Nephron (organoid): ENCODE data around the gene PGP.

Experiments used
- H3K27ac Mint-ChIP-seq, 3 experiments: 2 replicates each; pipeline ENCODE4 v1.8.0; 2020; ENCODE audit warnings: mixed read lengths in 3 of 3, mild to moderate bottlenecking in 2 of 3, moderate library complexity in 1 of 3
- H3K27me3 Mint-ChIP-seq: 2 replicates; pipeline ENCODE4 v1.8.0; 2021; ENCODE audit warnings: low read depth, mild to moderate bottlenecking, moderate library complexity, mixed read lengths
- H3K36me3 Mint-ChIP-seq: 2 replicates; pipeline ENCODE4 v1.8.0; 2020; ENCODE audit warnings: low read depth, mixed read lengths
- H3K4me1 Mint-ChIP-seq: 2 replicates; pipeline ENCODE4 v1.8.0; 2020; ENCODE audit warnings: mixed read lengths
- H3K4me3 Mint-ChIP-seq, 3 experiments: 2 replicates each; pipeline ENCODE4 v1.8.0; 2020; ENCODE audit warnings: mild to moderate bottlenecking in 3 of 3, mixed read lengths in 3 of 3, moderate library complexity in 2 of 3
- H3K9me3 Mint-ChIP-seq: 2 replicates; pipeline ENCODE4 v1.8.0; 2020; ENCODE audit warnings: mixed read lengths
- TF ChIP-seq, protein P1 (sequence below), 3 experiments: fragments of 200-600 bp; sonication (generic); IDR thresholded peaks; one replicate each; pipeline ENCODE4 v1.5.0; 2021; ENCODE audit warnings: antibody characterized with exemption in 3 of 3; ENCODE audit not compliant: unreplicated experiment in 3 of 3

The PGP gene

GRCh38 chr16:2238150-2238837, 23.7 kb upstream of the PGP start:
- Mint-ChIP-seq H3K4me1 (no peaks in the 10 kb centered on the region), H3K36me3 (peaks cover 4% of the 10 kb centered on the region), H3K9me3 (no peaks in the 10 kb centered on the region), H3K27ac (no peak overlapping the region), H3K4me3 (no peak overlapping the region), H3K27me3 (peaks cover 37% of the 10 kb centered on the region)
- TF ChIP-seq, protein P1, sequence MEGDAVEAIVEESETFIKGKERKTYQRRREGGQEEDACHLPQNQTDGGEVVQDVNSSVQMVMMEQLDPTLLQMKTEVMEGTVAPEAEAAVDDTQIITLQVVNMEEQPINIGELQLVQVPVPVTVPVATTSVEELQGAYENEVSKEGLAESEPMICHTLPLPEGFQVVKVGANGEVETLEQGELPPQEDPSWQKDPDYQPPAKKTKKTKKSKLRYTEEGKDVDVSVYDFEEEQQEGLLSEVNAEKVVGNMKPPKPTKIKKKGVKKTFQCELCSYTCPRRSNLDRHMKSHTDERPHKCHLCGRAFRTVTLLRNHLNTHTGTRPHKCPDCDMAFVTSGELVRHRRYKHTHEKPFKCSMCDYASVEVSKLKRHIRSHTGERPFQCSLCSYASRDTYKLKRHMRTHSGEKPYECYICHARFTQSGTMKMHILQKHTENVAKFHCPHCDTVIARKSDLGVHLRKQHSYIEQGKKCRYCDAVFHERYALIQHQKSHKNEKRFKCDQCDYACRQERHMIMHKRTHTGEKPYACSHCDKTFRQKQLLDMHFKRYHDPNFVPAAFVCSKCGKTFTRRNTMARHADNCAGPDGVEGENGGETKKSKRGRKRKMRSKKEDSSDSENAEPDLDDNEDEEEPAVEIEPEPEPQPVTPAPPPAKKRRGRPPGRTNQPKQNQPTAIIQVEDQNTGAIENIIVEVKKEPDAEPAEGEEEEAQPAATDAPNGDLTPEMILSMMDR (IDR thresholded peaks at IDR 0.05; ENCODE audit: unreplicated experiment in 3 of 3) = no peak

DNA sequence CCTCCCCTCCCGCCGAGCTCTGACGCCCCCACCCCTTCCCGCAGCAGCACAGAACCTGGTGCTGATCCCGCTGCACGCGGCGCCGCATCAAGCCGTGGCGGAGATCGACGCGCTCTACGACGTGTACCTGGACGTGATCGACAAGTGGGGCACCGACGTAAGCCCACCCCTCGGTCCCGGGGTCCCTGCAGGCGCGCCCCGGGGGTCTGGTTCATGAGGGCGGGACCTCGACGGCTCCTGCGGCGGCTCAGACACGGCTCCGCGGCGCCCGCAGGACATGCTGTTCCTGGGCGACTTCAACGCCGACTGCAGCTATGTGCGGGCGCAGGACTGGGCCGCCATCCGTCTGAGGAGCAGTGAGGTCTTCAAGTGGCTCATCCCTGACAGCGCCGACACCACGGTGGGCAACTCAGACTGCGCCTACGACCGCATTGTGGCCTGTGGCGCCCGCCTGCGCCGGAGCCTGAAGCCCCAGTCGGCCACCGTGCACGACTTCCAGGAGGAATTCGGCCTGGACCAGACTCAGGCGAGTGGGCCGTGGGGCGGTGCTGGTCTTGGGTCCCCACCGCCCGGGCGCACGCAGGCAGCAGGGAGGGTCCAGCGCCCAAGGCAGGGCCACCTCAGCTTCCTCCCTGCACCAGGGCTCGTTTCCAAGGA, 23.0 kb upstream of the PGP start:
- Mint-ChIP-seq H3K36me3 (peaks cover 4% of the 10 kb centered on the region), H3K9me3 (no peaks in the 10 kb centered on the region), H3K4me3 (peak overlapping the region in 1 of 3 experiments; percentile 29), H3K27me3 (peaks cover 37% of the 10 kb centered on the region), H3K27ac (no peak overlapping the region), H3K4me1 (no peaks in the 10 kb centered on the region)
- TF ChIP-seq, protein P1 (IDR thresholded peaks at IDR 0.05; ENCODE audit: unreplicated experiment in 3 of 3) = no peak

DNA sequence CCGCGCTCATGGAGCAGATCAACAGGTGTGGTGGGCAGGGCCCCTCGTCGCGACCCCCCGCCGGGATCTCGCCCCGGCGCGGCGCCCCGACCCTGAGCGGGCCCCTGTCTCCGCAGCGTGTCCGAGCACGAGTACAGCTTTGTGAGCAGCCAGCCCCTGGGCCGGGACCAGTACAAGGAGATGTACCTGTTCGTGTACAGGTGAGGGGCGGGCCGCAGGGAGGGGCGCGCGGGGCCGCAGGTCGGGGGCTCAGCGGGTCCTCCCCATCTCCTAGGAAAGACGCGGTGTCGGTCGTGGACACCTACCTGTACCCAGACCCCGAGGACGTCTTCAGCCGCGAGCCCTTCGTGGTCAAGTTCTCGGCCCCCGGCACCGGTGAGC, 22.5 kb upstream of the PGP start:
- TF ChIP-seq, protein P1 (IDR thresholded peaks at IDR 0.05; ENCODE audit: unreplicated experiment in 3 of 3) = no peak
- H3K27me3 Mint-ChIP-seq = peaks cover 37% of the 10 kb centered on the region
- H3K9me3 Mint-ChIP-seq = no peaks in the 10 kb centered on the region
- no peaks in the 10 kb centered on the region for H3K4me1 Mint-ChIP-seq
- no peaks in the 10 kb centered on the region for H3K36me3 Mint-ChIP-seq
- no peak overlapping the region for H3K27ac Mint-ChIP-seq
- peak overlapping the region in 1 of 3 experiments; percentile 48 for H3K4me3 Mint-ChIP-seq

DNA sequence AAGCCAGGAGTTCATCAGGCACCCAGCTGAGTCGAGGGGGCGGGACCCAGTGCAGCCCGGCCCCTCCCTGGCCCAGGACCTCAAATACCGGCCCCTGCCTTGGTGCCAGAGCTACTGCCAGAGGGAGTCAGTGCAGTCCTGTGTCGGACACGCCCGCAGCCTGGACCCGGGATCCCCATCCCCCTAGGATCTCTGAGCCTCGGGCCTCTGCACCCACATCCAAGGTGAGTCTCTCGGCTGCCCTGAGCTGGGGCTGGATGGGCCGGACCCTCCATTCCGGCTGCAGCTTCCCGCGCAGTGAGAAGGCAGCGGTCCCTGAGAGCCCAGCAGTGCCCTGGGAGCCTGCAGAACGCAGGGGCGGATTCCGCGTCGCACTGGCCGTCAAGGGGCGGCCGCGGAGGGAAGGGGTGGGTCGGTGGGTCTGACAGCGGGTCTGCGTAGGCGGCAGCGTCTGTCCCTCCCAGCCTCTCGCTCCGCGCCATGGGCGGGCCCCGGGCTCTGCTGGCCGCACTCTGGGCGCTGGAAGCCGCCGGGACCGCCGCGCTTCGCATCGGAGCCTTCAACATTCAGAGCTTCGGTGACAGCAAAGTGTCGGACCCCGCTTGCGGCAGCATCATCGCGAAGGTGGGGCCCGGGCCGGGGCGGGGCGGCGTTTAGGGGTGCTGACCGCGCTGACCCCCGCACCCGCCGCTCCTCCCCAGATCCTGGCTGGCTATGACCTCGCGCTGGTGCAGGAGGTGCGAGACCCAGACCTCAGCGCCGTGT, 21.9 kb upstream of the PGP start, which contains the start of gene DNASE1L2:
Gene DNASE1L2 (plus strand): TSS at position 108 of the 765 bp plus-strand sequence. CDS start 373 bp downstream, at position 481.
- TF ChIP-seq, protein P1 (IDR thresholded peaks at IDR 0.05; ENCODE audit: unreplicated experiment in 3 of 3) = no peak
- no peak within 1 kb of the TSS for H3K27ac Mint-ChIP-seq
- H3K4me1 Mint-ChIP-seq = no peaks in the 10 kb centered on the region
- no peaks in the 10 kb centered on the region for H3K36me3 Mint-ChIP-seq
- peaks cover 37% of the 10 kb centered on the region for H3K27me3 Mint-ChIP-seq
- H3K9me3 Mint-ChIP-seq = no peaks in the 10 kb centered on the region
- peak within 1 kb of the TSS in 1 of 3 experiments; percentile 48 for H3K4me3 Mint-ChIP-seq

- Mint-ChIP-seq H3K27me3 (peaks cover 37% of the 10 kb centered on the region), H3K4me1 (no peaks in the 10 kb centered on the region), H3K9me3 (no peaks in the 10 kb centered on the region), H3K4me3 (no peak overlapping the region), H3K36me3 (no peaks in the 10 kb centered on the region), H3K27ac (no peak overlapping the region)
- TF ChIP-seq, protein P1 (IDR thresholded peaks at IDR 0.05; ENCODE audit: unreplicated experiment in 3 of 3) = no peak
These were observed 21.2 kb upstream of the PGP start for GRCh38 chr16:2235695-2236336.
